Heart left ventricle (tissue), 13 donors: Measurements from ENCODE around the gene CHCHD6.

ENCODE experiments used
- POLR2A ChIP-seq, 2 donors: fragments of 450-650 bp; IDR thresholded peaks; one replicate each; pipeline ENCODE4 v1.6.1; 2017; ENCODE audit warnings: antibody characterized with exemption in 2 of 2, mild to moderate bottlenecking in 2 of 2, moderate library complexity in 2 of 2
- TF ChIP-seq, protein P1 (sequence below), 12 donors: fragments of 200-600 bp; sonication (generic) in 4 of 12; IDR thresholded peaks; one replicate each; pipeline versions ENCODE4 v1.5.0 to v1.8.0; 2018 to 2022; ENCODE audit warnings: antibody characterized with exemption in 12 of 12, mild to moderate bottlenecking in 5 of 12
- donor health status: ischemic (EF 13 %, LVEDD 7.1; RV severe dilation, severe dysfunction).
- donor health status: DM: no; HTN: yes; CAD: no.
- donor health status: DM: no; HTN: no; CAD: no.
- donor health status: ischemic (EF 25% LVEDD 6.9; RV normal size, moderate dysfunction).
- donor health status: ischemic (EF 25% LVEDD 5.7; RV mildly dilated, moderate dysfunction).
- donor health status: ischemic (EF 35%, LVEDD 5.7; RV mildly dilated, moderate dysfunction).
- donor health status: nonischemic (EF 11% LVEDD 7.7; RV severe dilation, severe dysfunction).
- donor health status: DM: yes; HTN: yes; CAD: no.
- donor health status: PGD.
- donor health status: ischemic (EF 29% LVEDD 5.4; RV normal size, mild dysfunction).
- donor health status: nonischemic (EF 23%, LVEDD 6.1; RV moderate dilation, normal function).

DNA sequence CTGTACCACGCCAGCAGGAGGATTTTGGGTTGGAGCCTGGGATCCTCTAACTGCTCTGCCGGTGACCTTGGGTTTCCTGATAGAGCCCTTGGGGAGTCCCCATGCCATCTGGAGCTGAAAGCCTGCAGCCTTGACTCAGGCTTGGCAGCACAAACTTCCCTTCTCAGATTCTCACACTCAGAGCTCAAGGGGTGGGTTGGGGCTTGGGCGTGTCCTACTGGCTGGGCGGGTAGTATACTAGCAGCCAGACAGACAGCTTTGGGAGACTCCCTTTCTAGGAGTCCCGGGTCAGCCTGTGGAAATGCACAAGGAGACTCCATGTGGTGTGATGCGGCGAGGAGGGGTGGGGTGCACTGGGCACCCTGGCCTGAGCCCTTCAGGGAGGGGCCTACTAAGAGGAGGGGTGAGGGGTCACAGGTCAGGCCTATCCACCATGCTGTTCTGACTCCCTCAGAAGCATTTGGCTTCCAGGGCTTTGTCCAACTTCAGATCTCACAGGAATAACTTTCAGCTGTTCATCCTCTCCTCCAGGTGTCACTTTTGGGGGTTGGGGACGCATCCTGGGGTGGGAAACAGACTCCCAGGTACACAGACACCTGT lies 257.3 kb downstream of the CHCHD6 start:
- no peak for TF ChIP-seq POLR2A (IDR thresholded peaks at IDR 0.05)
- TF ChIP-seq, protein P1, sequence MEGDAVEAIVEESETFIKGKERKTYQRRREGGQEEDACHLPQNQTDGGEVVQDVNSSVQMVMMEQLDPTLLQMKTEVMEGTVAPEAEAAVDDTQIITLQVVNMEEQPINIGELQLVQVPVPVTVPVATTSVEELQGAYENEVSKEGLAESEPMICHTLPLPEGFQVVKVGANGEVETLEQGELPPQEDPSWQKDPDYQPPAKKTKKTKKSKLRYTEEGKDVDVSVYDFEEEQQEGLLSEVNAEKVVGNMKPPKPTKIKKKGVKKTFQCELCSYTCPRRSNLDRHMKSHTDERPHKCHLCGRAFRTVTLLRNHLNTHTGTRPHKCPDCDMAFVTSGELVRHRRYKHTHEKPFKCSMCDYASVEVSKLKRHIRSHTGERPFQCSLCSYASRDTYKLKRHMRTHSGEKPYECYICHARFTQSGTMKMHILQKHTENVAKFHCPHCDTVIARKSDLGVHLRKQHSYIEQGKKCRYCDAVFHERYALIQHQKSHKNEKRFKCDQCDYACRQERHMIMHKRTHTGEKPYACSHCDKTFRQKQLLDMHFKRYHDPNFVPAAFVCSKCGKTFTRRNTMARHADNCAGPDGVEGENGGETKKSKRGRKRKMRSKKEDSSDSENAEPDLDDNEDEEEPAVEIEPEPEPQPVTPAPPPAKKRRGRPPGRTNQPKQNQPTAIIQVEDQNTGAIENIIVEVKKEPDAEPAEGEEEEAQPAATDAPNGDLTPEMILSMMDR (IDR thresholded peaks at IDR 0.05): no peak
